HG02885 (cell line): ENCODE results near the gene TMEM237.
"Not testable (repeated sequence)": the region's sequence is repeated elsewhere in the genome, so short reads cannot be mapped to it uniquely, and the experiment has no call there.

Experiments used
- ATAC-seq: cut with Tn5 transposase; IDR thresholded peaks from one replicate; pipeline ENCODE4 v1.9.1; 2021; ENCODE audit warnings: mild to moderate bottlenecking; ENCODE audit not compliant: unreplicated experiment, poor library complexity

The TMEM237 gene

GRCh38 chr2:201643216-201643890, at the start of gene TMEM237:
Gene TMEM237, minus strand, starts transcription at chr2:201643503. Its CDS starts 103 bp downstream, at chr2:201643400.
- peak; percentile 44 for ATAC-seq

GRCh38 chr2:201685156-201685555, 41.9 kb upstream of the TMEM237 start:
- no peak for ATAC-seq

GRCh38 chr2:201680743-201681142, 37.4 kb upstream of the TMEM237 start:
- no peak for ATAC-seq

- no peak for ATAC-seq
These were observed 35.1 kb upstream of the TMEM237 start for GRCh38 chr2:201678401-201678800.

GRCh38 chr2:201675454-201675853, 32.2 kb upstream of the TMEM237 start:
- ATAC-seq = no peak

- no peak for ATAC-seq
These were observed 31.5 kb upstream of the TMEM237 start for GRCh38 chr2:201674794-201675193.

- no peak for ATAC-seq
These were observed 31.0 kb upstream of the TMEM237 start for GRCh38 chr2:201674298-201674697.

- no peak for ATAC-seq
These were observed 30.2 kb upstream of the TMEM237 start for GRCh38 chr2:201673546-201673945.

- ATAC-seq = not testable (repeated sequence)
These were observed 27.9 kb upstream of the TMEM237 start for GRCh38 chr2:201671205-201671604.

- no peak for ATAC-seq
These were observed 26.6 kb upstream of the TMEM237 start for GRCh38 chr2:201669865-201670264.

GRCh38 chr2:201668402-201668910, 25.2 kb upstream of the TMEM237 start:
- no peak for ATAC-seq

GRCh38 chr2:201664334-201664733, 21.0 kb upstream of the TMEM237 start:
- no peak for ATAC-seq

GRCh38 chr2:201661366-201661765, 18.1 kb upstream of the TMEM237 start:
- ATAC-seq = no peak

GRCh38 chr2:201660293-201660895, 17.1 kb upstream of the TMEM237 start:
- ATAC-seq = no peak

- ATAC-seq = no peak
These were observed 13.4 kb upstream of the TMEM237 start for GRCh38 chr2:201656740-201657139.

GRCh38 chr2:201656102-201656501, 12.8 kb upstream of the TMEM237 start:
- ATAC-seq = no peak

- ATAC-seq = no peak
These were observed 11.5 kb upstream of the TMEM237 start for GRCh38 chr2:201654616-201655384.

- ATAC-seq = no peak
These were observed 9.9 kb upstream of the TMEM237 start for GRCh38 chr2:201653221-201653620.

GRCh38 chr2:201649442-201649841, 6.1 kb upstream of the TMEM237 start:
- no peak for ATAC-seq

GRCh38 chr2:201647431-201647830, 4.1 kb upstream of the TMEM237 start:
- no peak for ATAC-seq

GRCh38 chr2:201644001-201644400, 698 bp upstream of the TMEM237 start:
- ATAC-seq = no peak
